Activated CD4-positive, alpha-beta memory T cell treated with anti-CD3 and anti-CD28 coated beads, Interleukin-2, amount 10 ng/mL, durations not matched to agents 7 days and 5 days (primary cell): ENCODE measurements around the gene VSIG10L2. TPM values are rescaled to one million over a fixed set of nuclear protein-coding genes. Genes with fewer than 3 reads are reported as not detected.

ENCODE experiments used
- CTCF ChIA-PET: fragments of 350-600 bp; sonication (Branson Sonifier 250); formaldehyde crosslinking; loops from one replicate; lab custom pipeline; 2021; ENCODE audit warnings: antibody characterized with exemption, inconsistent platforms; lab: Charles Lee
- POLR2A ChIA-PET: fragments of 350-600 bp; sonication (Branson Sonifier 250); formaldehyde crosslinking; loops from one replicate; lab custom pipeline; 2021; ENCODE audit warnings: antibody characterized with exemption; lab: Charles Lee
- DNase-seq: peaks from one replicate; pipeline ENCODE4 v3.0.0-alpha.2; 2020
- H3K27ac Mint-ChIP-seq: one replicate; pipeline ENCODE4 v1.8.0; 2021; ENCODE audit warnings: mild to moderate bottlenecking, mixed read lengths
- H3K27me3 Mint-ChIP-seq: one replicate; pipeline ENCODE4 v1.8.0; 2021; ENCODE audit warnings: mixed read lengths
- H3K36me3 Mint-ChIP-seq: one replicate; pipeline ENCODE4 v1.8.0; 2021; ENCODE audit warnings: low read depth, mixed read lengths
- H3K4me1 Mint-ChIP-seq: one replicate; pipeline ENCODE4 v1.8.0; 2021; ENCODE audit warnings: mixed read lengths
- H3K4me3 Mint-ChIP-seq: one replicate; pipeline ENCODE4 v1.8.0; 2021; ENCODE audit warnings: mild to moderate bottlenecking, mixed read lengths
- H3K9me3 Mint-ChIP-seq: one replicate; pipeline ENCODE4 v1.8.0; 2021; ENCODE audit warnings: mixed read lengths
- total RNA-seq, 2 experiments: library from RNA; stranded (reverse); gene quantifications; one replicate each; pipeline ENCODE4 v1.2.3, GENCODE V29; 2021

VSIG10L2 gene
- total RNA-seq, 2 experiments from 2014 or later, result not detected

DNA sequence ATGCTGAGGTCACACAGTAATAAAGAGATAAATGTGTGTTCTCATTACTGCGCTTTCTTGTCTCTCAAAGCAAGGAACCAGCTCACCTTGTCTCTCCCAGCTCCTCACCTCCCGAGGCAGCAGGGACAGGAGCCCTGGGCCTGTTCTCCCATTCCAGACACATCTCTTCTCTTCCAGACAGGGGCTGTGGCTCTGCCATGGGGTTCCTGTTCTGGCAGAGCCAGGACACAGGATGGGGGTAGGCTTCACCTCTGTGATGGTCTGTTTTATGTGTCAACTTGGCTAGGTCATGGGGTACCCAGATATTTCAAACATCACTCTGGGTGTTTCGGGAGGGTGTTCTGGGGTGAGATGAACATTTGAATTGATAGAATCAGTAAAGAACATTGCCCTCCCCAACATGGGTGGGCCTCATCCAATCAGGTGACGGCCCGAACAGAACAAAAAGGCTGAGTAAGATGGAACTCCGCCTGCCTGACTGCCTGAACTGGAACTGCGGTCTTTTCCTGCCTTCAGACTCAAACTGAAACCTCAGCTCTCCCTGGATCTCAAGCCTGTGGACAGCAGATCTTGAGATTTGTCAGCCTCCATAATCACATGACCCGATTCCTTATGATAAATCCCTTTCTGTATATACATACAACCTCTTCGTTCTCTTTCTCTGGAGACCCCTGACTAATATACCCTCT is 2.0 kb upstream of the VSIG10L2 start:
- no peaks in the 10 kb centered on the region for H3K9me3 Mint-ChIP-seq
- H3K36me3 Mint-ChIP-seq, result no peaks in the 10 kb centered on the region
- ChIA-PET CTCF (interaction anchor here (0.5 to 7.7 kb wide), 4 partner anchors 22 to 537 kb away, joined by 3 to 75 read pairs (median 4); no protein-coding TSS in a partner anchor), POLR2A (no interaction called here)
- no peak overlapping the region for H3K27ac Mint-ChIP-seq
- H3K4me3 Mint-ChIP-seq, result no peak overlapping the region
- H3K27me3 Mint-ChIP-seq, result no peaks in the 10 kb centered on the region
- no peak for DNase-seq
- H3K4me1 Mint-ChIP-seq, result peaks cover 4% of the 10 kb centered on the region

DNA sequence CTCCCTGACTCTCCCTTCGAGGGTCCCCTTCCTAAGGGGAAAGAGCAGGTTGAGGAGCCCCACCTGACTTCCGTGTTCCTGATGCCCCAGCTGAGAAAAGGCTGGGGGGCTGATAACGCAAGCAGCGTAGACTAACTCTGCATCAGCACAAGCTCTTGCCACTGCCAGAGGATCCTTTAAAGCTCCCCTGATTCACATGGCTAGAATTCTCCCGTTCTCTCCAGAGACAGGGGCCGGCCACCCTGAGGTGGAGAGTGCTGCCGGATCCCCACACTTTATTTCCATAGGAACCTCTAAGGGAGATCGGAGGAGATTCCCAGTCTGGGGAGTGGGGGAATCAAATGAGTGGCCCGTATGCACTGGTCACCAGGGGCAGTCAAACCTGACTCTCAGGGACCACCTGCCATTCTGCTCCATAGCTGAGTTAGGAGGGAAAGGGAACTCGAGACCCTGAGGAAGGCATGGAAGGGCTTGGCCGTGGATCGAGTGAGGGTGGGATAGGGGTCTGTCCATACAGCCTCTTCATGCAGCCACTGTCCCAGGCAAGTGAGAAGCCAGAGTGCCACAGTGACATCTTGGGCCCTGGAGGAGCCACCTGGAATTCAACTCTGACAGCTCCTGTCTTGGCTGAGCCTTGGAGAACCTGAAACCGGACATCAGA is 1.4 kb upstream of the VSIG10L2 start:
- Mint-ChIP-seq H3K27me3 (no peaks in the 10 kb centered on the region), H3K4me1 (peaks cover 2% of the 10 kb centered on the region), H3K9me3 (no peaks in the 10 kb centered on the region), H3K4me3 (no peak overlapping the region), H3K36me3 (no peaks in the 10 kb centered on the region), H3K27ac (no peak overlapping the region)
- ChIA-PET CTCF (interaction anchor here (1.5 to 7.7 kb wide), 2 partner anchors 23 to 248 kb away, joined by 4 to 75 read pairs; no protein-coding TSS in a partner anchor), POLR2A (no interaction called here)
- no peak for DNase-seq

DNA sequence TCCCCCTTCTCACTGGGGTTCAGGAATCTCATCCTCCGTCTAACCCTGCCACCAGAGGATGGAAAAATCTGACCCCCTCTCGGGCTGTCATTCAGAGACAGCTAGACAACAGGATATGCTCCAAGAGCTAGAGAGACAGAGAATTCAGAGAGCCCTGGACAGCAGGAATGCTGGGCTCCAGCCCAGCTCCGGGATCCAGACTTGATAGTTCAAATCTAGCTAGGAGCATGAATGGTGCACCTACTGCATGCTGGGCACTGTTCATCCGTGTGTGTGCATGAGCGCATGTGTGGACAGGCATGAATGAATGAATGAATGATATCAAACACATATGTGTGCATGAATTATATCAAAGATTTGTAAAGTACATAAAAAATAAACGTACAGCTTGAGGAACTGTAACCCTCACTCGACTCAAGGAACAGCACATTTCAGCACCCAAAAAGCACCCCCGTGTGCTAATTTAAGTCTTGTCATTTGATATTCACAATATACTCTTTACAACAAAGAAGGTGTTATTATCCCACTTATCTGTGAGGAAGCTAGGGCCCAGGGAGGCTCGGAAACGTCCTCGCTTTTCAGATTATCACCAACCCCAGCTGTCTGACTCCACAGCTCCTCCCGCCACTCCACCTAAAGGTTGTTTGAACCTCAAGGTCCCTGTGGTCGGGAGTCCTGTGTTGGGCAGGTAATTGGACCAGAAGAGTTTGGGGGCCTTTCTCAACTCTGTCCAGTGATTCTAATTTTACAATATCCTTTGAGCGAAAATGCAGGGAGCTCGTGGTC is 640 bp upstream of the VSIG10L2 start:
- Mint-ChIP-seq H3K4me3 (no peak overlapping the region), H3K9me3 (no peaks in the 10 kb centered on the region), H3K27me3 (no peaks in the 10 kb centered on the region), H3K36me3 (no peaks in the 10 kb centered on the region), H3K4me1 (peaks cover 2% of the 10 kb centered on the region), H3K27ac (no peak overlapping the region)
- no peak for DNase-seq
- ChIA-PET CTCF (interaction anchor here (7.7 kb wide), 1 partner anchor 247 kb away, joined by 75 read pairs; no protein-coding TSS in a partner anchor), POLR2A (no interaction called here)

DNA sequence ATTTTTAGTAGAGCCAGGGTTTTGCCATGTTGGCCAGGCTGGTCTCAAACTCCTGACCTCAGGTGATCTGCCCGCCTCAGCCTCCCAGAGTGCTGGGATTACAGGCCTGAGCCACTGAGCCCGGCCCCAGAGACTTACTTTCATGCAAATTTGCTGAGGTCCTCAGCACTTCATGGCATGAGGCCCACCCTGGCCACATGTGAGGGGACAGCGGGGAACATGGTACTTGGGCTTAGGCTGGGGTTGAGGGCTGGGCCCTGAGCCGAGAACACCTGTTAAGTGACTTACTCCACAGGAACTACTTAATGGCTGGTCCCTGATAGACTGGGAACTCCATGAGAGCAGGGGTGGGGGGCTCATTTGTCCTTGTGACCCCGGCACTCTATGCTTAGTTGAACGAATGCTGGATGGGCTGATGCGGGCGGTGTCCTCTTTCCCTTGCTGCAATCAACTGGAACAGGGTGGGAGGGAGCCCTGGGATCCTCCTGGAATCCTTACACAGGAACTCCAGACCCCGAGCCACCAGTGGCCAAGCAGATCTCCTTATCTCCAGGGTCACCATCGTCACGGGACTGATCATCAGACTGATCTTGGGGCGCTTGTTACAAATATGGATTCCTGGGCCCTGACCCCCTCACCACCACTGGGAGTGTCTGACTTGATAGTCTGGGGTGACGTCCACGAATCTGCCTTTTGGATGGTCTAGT is 1.0 kb downstream of the VSIG10L2 start:
- CTCF ChIA-PET, result no interaction called here

DNA sequence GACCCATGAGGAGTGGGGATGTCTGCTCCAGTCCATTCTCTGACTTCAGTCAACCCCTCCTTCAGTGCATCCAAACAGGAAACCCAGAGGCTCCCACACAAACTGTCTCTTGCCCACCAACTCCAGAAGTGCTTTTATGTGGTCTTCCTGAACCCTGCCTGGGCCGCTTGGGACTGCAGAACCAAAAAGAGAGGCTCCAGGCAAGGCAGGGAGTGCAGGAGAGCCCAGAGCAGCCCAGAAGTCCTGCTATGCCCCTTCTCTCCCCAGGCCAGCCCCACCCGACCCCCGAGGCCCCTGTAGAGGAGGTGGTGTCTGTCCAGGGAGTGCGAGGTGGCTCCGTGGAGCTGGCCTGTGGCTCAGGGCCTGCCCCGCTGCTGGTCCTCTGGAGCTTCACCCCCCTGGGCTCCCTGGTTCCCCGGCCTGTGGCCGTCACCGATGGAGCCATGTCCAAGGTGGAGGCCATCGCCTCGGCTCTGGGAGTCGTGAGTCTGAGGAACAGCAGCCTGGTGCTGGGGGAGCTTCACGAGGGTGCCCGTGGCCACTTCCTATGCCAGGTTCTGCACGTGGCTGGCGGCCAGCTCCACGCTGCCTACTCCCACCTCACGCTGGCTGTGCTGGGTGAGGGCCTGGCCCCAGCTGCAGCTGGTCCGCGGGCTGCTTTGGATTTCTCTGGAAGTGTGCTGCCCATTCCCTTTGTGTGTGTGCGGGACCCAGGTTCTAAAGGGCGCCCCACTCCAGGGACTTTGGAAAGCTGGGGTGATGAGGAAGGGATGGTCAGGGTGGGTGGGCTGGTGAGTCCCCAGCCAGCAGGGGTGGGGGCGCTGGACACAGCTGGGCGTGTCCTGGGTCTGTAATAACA is 1.8 kb downstream of the VSIG10L2 start:
- Mint-ChIP-seq H3K9me3 (no peaks in the 10 kb centered on the region), H3K4me3 (no peak overlapping the region), H3K27ac (no peak overlapping the region), H3K36me3 (no peaks in the 10 kb centered on the region), H3K4me1 (no peaks in the 10 kb centered on the region), H3K27me3 (no peaks in the 10 kb centered on the region)
- ChIA-PET POLR2A (no interaction called here), CTCF (no interaction called here)
- no peak for DNase-seq

More for the DNA sequence above, 1.0 kb downstream of the VSIG10L2 start:
- H3K36me3 Mint-ChIP-seq, result no peaks in the 10 kb centered on the region
- H3K27me3 Mint-ChIP-seq, result no peaks in the 10 kb centered on the region
- POLR2A ChIA-PET, result no interaction called here
- H3K9me3 Mint-ChIP-seq, result no peaks in the 10 kb centered on the region
- H3K4me1 Mint-ChIP-seq, result peaks cover 2% of the 10 kb centered on the region
- no peak overlapping the region for H3K4me3 Mint-ChIP-seq
- no peak overlapping the region for H3K27ac Mint-ChIP-seq
- DNase-seq, result no peak

DNA sequence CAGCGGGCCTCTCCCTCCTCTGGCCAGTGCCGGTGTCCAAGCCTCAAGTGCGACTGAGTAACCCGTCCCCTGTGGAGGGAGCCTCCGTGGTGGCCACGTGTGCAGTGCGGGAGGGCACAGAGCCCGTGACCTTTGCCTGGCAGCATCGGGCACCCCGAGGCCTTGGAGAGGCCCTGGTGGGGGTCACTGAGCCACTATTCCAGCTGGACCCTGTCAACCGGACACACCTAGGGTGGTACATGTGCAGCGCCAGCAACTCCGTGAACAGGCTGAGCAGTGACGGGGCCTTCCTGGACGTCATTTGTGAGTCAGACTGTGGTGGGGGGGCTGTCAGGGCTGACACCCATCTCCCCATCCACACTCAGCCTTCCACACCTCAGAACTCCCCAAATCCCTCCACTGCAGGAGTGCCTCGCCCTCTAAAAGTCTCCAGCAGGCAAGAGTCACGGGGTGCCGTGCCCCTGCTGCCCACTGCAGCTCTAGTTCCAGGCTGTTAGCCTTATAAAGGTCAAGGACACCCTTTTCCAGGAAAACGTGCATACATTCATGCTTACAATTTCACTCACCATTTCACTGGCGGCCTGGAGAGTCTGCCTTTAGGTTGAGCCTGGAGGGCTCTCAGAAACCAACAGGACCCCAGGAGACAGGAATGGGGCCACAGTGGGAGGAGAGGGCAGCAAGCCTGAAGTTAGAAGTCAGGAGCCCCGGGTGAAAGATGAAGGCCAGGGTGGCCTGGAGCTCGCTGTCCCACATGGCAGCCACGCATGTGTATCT is 2.6 kb downstream of the VSIG10L2 start:
- no peak for DNase-seq
- H3K9me3 Mint-ChIP-seq, result no peaks in the 10 kb centered on the region
- H3K36me3 Mint-ChIP-seq, result no peaks in the 10 kb centered on the region
- H3K27me3 Mint-ChIP-seq, result no peaks in the 10 kb centered on the region
- CTCF ChIA-PET, result no interaction called here
- no peak overlapping the region for H3K4me3 Mint-ChIP-seq
- no peak overlapping the region for H3K27ac Mint-ChIP-seq
- no peaks in the 10 kb centered on the region for H3K4me1 Mint-ChIP-seq
- POLR2A ChIA-PET, result no interaction called here

DNA sequence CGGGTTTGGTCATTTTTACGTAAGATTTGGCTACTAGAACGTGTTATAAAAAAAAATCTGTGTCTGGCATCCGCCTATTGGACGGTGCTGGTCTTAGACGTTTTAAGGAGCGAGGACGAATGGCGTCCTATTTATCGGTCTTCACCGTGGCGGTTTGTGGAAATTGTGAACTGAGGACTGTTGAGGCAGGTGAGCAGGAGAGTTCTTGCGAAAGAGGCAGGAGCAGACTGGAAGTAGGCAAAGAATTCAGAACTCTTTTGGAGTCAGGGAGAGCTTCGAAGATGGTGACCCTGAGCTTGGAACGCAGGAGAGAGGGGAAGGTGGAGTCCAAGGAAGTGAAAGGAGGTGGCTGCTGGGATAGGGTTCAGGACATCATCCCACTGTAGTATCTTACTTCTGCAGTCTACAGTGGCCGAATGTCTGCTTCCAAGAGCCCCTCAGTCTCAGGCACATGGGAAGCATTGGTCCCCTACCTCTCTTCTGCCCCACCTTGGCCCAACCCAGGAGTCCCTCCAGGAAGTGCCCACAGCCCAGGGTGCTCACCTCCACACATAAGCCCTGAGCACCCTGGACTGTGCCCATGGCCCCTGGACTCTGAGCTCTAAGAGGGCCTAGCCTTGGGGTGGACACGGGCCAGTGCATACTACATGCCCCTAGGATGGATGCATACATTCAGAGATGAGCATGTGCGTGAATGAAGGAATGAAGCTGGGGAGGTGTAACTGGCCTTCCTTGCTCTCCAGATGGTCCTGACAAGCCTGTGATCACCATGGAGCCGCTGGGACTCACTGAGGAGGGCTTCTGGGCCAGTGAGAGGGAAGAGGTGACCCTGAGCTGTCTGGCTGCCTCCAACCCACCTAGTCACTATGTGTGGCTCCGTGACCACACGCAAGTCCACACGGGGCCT is 3.7 kb downstream of the VSIG10L2 start:
- DNase-seq, result no peak
- H3K4me3 Mint-ChIP-seq, result no peak overlapping the region

DNA sequence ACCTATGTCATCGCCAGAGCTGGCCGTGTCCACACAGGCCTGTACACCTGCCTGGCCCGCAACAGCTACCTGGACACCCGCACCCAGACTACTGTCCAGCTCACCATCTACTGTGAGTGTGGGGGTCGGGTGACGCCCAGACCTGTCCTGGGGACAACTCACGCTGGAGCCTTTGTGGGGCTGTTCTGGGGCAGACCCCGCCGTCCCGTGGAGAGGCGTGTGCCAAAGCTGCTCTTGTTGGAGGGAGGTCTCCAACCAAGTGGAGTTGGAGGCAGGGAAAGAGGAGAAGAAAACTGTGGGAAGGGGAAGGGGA is 4.3 kb downstream of the VSIG10L2 start:
- Mint-ChIP-seq H3K4me1 (no peaks in the 10 kb centered on the region), H3K36me3 (no peaks in the 10 kb centered on the region), H3K4me3 (no peak overlapping the region), H3K27me3 (no peaks in the 10 kb centered on the region), H3K9me3 (no peaks in the 10 kb centered on the region), H3K27ac (no peak overlapping the region)
- CTCF ChIA-PET, result no interaction called here
- DNase-seq, result no peak
- POLR2A ChIA-PET, result no interaction called here

More for the DNA sequence above, 3.7 kb downstream of the VSIG10L2 start:
- Mint-ChIP-seq H3K27ac (no peak overlapping the region), H3K27me3 (no peaks in the 10 kb centered on the region), H3K4me1 (no peaks in the 10 kb centered on the region), H3K36me3 (no peaks in the 10 kb centered on the region), H3K9me3 (no peaks in the 10 kb centered on the region)
- POLR2A ChIA-PET, result no interaction called here
- CTCF ChIA-PET, result no interaction called here

DNA sequence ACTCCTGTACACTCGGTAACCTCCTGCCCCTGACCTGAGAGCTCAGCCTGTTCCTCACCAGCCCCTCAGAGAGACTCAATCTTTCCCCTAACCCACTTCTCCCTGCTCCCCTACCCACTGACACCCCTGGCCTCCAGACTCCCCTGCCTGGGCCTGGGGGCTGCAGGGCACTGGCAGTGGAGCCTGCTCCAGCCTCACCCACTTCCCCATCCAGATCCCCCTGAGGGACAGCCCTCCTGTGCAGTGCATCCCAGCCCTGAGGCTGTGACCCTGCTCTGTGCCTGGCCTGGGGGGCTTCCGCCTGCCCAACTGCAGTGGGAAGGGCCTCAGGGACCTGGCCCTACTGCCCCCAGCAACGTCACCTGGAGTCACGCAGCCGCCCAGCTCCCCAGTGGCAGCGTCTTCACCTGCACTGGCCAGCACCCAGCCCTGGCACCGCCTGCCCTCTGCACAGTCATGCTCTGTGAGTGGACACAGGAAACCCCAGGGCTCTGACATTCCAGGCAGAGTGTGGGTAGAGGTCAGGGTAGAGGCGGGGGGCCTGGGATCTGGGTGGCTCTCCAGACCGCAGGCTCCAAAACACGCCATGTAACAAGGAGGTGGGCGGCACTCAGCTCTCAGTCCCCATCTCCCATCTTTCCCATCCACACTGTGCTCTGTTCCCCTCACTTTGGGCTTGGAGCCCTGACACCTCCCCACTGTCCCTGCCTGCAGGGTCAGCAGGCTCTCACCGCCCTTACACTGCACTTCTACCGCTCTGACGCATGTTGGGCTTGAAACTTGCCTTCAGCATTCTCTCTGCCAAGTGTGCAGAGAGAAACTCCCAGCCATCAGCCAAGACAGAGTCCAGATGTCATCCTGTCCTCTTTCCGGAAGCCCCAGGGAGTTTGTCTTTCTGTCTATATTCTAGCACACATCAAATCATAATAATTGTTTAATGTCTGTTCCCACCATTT is 5.1 kb downstream of the VSIG10L2 start:
- Mint-ChIP-seq H3K27ac (no peak overlapping the region), H3K4me1 (no peaks in the 10 kb centered on the region), H3K4me3 (no peak overlapping the region), H3K27me3 (no peaks in the 10 kb centered on the region), H3K36me3 (no peaks in the 10 kb centered on the region), H3K9me3 (no peaks in the 10 kb centered on the region)
- ChIA-PET CTCF (no interaction called here), POLR2A (no interaction called here)
- no peak for DNase-seq

DNA sequence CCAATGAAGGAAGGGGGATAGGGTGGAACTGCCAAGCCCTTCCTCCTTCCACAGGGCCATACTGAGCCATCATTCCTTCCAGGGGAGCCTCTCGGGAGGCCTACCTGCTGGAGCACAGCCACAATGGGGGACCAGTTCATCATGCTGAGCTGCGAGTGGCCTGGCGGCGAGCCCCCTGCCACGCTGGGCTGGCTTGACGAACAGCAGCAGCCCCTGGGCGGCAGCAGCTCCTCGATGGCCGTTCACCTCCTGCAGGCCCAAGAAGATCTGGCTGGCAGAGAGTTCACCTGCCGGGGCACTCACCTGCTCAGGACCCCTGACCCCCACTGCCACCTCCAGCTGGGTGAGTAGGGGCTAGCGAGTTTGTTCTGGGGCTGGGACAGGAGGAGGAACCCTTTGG is 5.9 kb downstream of the VSIG10L2 start:
- H3K27ac Mint-ChIP-seq, result no peak overlapping the region
- POLR2A ChIA-PET, result no interaction called here

More for the DNA sequence above, 5.9 kb downstream of the VSIG10L2 start:
- DNase-seq, result no peak
- CTCF ChIA-PET, result no interaction called here
- Mint-ChIP-seq H3K9me3 (no peaks in the 10 kb centered on the region), H3K27me3 (no peaks in the 10 kb centered on the region), H3K4me3 (no peak overlapping the region), H3K4me1 (no peaks in the 10 kb centered on the region), H3K36me3 (no peaks in the 10 kb centered on the region)
